Loucy (cell line): Measurements from ENCODE around the gene ALK.

ENCODE experiments used
- H2AFZ ChIP-seq: fragments of 200-600 bp; sonication (generic); 2 replicates; pipeline ENCODE4 v1.6.0; 2016; ENCODE audit warnings: antibody characterized with exemption, mild to moderate bottlenecking, low read length, moderate library complexity
- H3F3A ChIP-seq: fragments of 200-600 bp; 2 replicates; pipeline ENCODE4 v1.6.0; 2016; ENCODE audit warnings: antibody characterized with exemption, low read depth, mild to moderate bottlenecking
- H3K27me3 ChIP-seq: fragments of 200-600 bp; sonication (generic); 2 replicates; pipeline ENCODE4 v1.6.1; 2014; ENCODE audit warnings: low read length, mild to moderate bottlenecking; ENCODE audit not compliant: insufficient read depth, poor library complexity, severe bottlenecking
- H3K36me3 ChIP-seq: fragments of 200-600 bp; sonication (generic); 2 replicates; pipeline ENCODE4 v1.6.1; 2016; ENCODE audit warnings: low read length; ENCODE audit not compliant: insufficient read depth
- H3K4me1 ChIP-seq: fragments of 200-600 bp; sonication (generic); 2 replicates; pipeline ENCODE4 v1.5.1; 2014; ENCODE audit warnings: low read length, mild to moderate bottlenecking; ENCODE audit not compliant: insufficient read depth, poor library complexity, severe bottlenecking
- H3K4me2 ChIP-seq: fragments of 200-600 bp; sonication (generic); 2 replicates; pipeline ENCODE4 v1.6.0; 2014; ENCODE audit warnings: antibody characterized with exemption, low read length, low read depth, mild to moderate bottlenecking; ENCODE audit not compliant: poor library complexity, severe bottlenecking
- H3K4me3 ChIP-seq: fragments of 200-600 bp; sonication (generic); 2 replicates; pipeline ENCODE4 v1.5.1; 2014; ENCODE audit warnings: low read length, mild to moderate bottlenecking, mixed read lengths; ENCODE audit not compliant: poor library complexity, severe bottlenecking
- H3K79me2 ChIP-seq: fragments of 200-600 bp; sonication (generic); 2 replicates; pipeline ENCODE4 v1.6.1; 2014; ENCODE audit warnings: low read length; ENCODE audit not compliant: insufficient read depth
- H3K9ac ChIP-seq: fragments of 200-600 bp; sonication (generic); 2 replicates; pipeline ENCODE4 v1.6.0; 2014; ENCODE audit warnings: mild to moderate bottlenecking, low read depth, low read length, moderate library complexity; ENCODE audit not compliant: poor library complexity, severe bottlenecking
- H3K9me2 ChIP-seq: fragments of 200-600 bp; sonication (generic); replicated peaks from 2 replicates; pipeline ENCODE4 v1.6.1; 2016; ENCODE audit warnings: low read depth, low read length, mixed read lengths
- H3K9me3 ChIP-seq: fragments of 200-600 bp; sonication (generic); 2 replicates; pipeline ENCODE4 v1.6.1; 2014; ENCODE audit warnings: mild to moderate bottlenecking, antibody characterized with exemption, low read length, low read depth; ENCODE audit not compliant: insufficient read depth
- H4K20me1 ChIP-seq: fragments of 200-600 bp; sonication (generic); 2 replicates; pipeline ENCODE4 v1.6.0; 2014; ENCODE audit warnings: antibody characterized with exemption, low read length, mild to moderate bottlenecking; ENCODE audit not compliant: insufficient read depth, poor library complexity, severe bottlenecking
- EZH2phosphoT487 ChIP-seq: fragments of 200-600 bp; IDR thresholded peaks from 2 replicates; pipeline ENCODE4 v1.6.1; 2018; ENCODE audit warnings: antibody characterized with exemption, mild to moderate bottlenecking, moderate library complexity, borderline replicate concordance
- TF ChIP-seq, protein P1 (sequence below): fragments of 200-600 bp; sonication (generic); conservative IDR thresholded peaks from 2 replicates; pipeline ENCODE4 v1.5.1; 2014; ENCODE audit warnings: mild to moderate bottlenecking, antibody characterized with exemption, low read length

ALK gene

DNA sequence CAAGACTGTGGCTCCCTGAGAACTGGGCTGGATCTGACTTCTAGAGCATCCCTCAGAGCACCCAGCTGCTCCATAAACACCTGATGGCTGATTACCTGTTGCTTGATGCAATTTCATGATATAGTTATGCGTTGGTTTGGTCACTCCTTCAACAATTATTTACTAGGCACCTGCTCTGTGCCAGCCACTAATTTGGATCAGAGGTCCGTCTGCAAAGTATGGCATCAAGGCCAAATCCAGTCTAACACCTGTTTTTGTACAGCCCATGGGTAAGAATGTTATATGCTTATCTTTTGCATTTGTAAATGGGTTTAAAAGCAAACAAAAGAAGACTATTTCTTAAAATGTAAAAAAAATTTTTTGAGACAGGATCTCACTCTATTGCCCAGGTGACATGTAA is 348.2 kb downstream of the ALK start:
- Histone ChIP-seq H3K4me1 (no peaks in the 10 kb centered on the region), H3K9me2 (no peaks in the 10 kb centered on the region), H3K36me3 (no peaks in the 10 kb centered on the region), H4K20me1 (no peaks in the 10 kb centered on the region), H3K79me2 (no peaks in the 10 kb centered on the region), H3K4me2 (no peak overlapping the region), H3K9ac (no peak overlapping the region), H3F3A (no peaks in the 10 kb centered on the region), H3K27me3 (no peaks in the 10 kb centered on the region), H3K9me3 (no peaks in the 10 kb centered on the region), H2AFZ (no peak overlapping the region), H3K4me3 (no peak overlapping the region)
- TF ChIP-seq, protein P1, sequence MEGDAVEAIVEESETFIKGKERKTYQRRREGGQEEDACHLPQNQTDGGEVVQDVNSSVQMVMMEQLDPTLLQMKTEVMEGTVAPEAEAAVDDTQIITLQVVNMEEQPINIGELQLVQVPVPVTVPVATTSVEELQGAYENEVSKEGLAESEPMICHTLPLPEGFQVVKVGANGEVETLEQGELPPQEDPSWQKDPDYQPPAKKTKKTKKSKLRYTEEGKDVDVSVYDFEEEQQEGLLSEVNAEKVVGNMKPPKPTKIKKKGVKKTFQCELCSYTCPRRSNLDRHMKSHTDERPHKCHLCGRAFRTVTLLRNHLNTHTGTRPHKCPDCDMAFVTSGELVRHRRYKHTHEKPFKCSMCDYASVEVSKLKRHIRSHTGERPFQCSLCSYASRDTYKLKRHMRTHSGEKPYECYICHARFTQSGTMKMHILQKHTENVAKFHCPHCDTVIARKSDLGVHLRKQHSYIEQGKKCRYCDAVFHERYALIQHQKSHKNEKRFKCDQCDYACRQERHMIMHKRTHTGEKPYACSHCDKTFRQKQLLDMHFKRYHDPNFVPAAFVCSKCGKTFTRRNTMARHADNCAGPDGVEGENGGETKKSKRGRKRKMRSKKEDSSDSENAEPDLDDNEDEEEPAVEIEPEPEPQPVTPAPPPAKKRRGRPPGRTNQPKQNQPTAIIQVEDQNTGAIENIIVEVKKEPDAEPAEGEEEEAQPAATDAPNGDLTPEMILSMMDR: no peak
- TF ChIP-seq EZH2phosphoT487: no peak

DNA sequence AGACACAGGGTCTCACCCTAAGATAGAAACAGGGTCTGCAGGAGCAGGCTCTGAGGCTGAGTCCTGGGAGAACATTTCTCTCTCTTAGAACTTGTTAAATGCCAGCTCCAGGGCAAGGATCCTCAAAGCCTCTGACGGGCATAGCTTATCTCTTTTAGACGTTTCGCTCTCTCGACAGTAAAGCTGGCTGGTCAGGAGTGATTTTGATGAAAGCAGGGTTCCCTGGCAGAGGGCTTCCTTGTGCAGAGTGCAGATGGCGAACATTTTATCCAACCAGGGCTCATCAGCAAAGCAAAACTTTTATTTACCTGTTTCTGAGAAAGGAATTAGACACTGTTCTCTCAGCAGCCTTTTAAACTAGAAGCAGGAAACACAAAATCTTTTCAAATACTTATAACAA is 350.8 kb downstream of the ALK start:
- Histone ChIP-seq H4K20me1 (no peaks in the 10 kb centered on the region), H3K79me2 (no peaks in the 10 kb centered on the region), H2AFZ (no peak overlapping the region), H3K9ac (no peak overlapping the region), H3F3A (no peaks in the 10 kb centered on the region), H3K27me3 (no peaks in the 10 kb centered on the region), H3K4me3 (no peak overlapping the region), H3K36me3 (no peaks in the 10 kb centered on the region), H3K9me2 (no peaks in the 10 kb centered on the region), H3K4me1 (no peaks in the 10 kb centered on the region), H3K9me3 (no peaks in the 10 kb centered on the region), H3K4me2 (no peak overlapping the region)
- TF ChIP-seq, protein P1: no peak
- TF ChIP-seq EZH2phosphoT487: no peak

DNA sequence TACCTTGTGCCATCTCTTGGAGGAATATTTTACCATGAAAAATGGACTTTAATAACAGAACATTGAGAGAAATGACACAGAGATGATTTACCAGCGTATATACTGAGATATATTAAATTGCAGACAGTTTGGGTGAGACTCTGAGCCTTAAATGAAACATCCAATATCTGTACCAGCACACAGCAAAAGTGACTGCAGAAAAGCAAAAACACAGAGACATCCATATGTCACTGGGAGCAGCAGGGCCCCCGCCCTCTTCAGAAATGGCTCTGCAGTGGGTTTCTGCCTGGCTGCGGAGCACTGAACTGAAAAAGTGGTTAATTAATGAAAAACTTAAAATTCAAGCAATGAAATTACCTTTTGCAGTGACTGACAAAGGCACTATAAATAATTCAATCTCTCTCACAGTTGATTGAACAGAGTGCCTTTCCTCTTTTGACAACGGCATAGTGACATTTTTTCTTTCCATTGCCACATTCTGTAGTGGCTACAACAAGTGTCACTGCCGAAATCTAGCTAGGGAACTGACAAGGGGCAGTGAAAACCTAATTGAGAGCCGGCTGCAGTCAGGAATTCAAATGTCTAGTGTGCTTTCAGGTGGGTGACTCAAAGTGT is 353.4 kb downstream of the ALK start:
- no peak overlapping the region for H3K4me2 ChIP-seq
- H3K27me3 ChIP-seq: no peaks in the 10 kb centered on the region
- H3K9me3 ChIP-seq: no peaks in the 10 kb centered on the region

More for the DNA sequence above, 353.4 kb downstream of the ALK start:
- H4K20me1 ChIP-seq: no peaks in the 10 kb centered on the region
- no peak overlapping the region for H3K9ac ChIP-seq
- H3K4me3 ChIP-seq: no peak overlapping the region
- no peaks in the 10 kb centered on the region for H3K4me1 ChIP-seq
- H3F3A ChIP-seq: no peaks in the 10 kb centered on the region
- H2AFZ ChIP-seq: no peak overlapping the region
- TF ChIP-seq EZH2phosphoT487: no peak
- TF ChIP-seq, protein P1: no peak
- H3K36me3 ChIP-seq: no peaks in the 10 kb centered on the region
- no peaks in the 10 kb centered on the region for H3K9me2 ChIP-seq
- no peaks in the 10 kb centered on the region for H3K79me2 ChIP-seq
